ENCODE results near the gene SETMAR. TPM values are rescaled to one million over a fixed set of nuclear protein-coding genes. Genes with fewer than 3 reads are reported as not detected.
A peak's percentile ranks its signal among the peaks of the same experiment; 100 is the strongest.
"Not testable (repeated sequence)": the region's sequence is repeated elsewhere in the genome, so short reads cannot be mapped to it uniquely, and the experiment has no call there.

SETMAR gene
- total RNA-seq, 1 donor from 2014 or later: 15.3 TPM

DNA sequence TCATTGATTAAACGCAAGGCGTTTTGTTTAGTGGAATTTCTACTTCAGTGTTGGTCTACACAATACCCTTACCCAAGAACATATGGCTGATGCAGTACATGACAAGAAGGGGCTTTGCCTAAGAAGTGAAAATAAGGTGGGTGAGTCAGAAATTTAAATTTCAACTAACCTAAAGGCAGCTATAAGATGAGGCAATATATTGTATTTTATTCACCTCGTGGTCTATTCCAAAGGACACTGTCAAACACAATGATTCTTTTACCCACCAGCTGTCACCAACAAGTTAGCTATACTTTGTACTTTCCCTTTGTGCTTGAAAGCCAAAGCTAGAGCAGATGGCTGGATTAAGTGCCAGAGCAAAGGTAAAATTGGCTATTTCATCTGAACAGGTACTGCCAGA, 10.9 kb upstream of the SETMAR start:
- Mint-ChIP-seq H3K27me3 (ENCODE audit: unreplicated experiment) (no peaks in the 10 kb centered on the region), H3K4me1 (ENCODE audit: unreplicated experiment) (no peaks in the 10 kb centered on the region), H3K4me3 (ENCODE audit: unreplicated experiment) (no peak overlapping the region), H3K9me3 (ENCODE audit: unreplicated experiment) (no peaks in the 10 kb centered on the region), H3K36me3 (ENCODE audit: low read depth, unreplicated experiment) (no peaks in the 10 kb centered on the region), H3K27ac (ENCODE audit: unreplicated experiment) (no peak overlapping the region)
- no peak for DNase-seq (ENCODE audit: low spot score)
- TF ChIP-seq, protein P1, sequence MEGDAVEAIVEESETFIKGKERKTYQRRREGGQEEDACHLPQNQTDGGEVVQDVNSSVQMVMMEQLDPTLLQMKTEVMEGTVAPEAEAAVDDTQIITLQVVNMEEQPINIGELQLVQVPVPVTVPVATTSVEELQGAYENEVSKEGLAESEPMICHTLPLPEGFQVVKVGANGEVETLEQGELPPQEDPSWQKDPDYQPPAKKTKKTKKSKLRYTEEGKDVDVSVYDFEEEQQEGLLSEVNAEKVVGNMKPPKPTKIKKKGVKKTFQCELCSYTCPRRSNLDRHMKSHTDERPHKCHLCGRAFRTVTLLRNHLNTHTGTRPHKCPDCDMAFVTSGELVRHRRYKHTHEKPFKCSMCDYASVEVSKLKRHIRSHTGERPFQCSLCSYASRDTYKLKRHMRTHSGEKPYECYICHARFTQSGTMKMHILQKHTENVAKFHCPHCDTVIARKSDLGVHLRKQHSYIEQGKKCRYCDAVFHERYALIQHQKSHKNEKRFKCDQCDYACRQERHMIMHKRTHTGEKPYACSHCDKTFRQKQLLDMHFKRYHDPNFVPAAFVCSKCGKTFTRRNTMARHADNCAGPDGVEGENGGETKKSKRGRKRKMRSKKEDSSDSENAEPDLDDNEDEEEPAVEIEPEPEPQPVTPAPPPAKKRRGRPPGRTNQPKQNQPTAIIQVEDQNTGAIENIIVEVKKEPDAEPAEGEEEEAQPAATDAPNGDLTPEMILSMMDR (IDR thresholded peaks at IDR 0.05; ENCODE audit: unreplicated experiment): no peak

DNA sequence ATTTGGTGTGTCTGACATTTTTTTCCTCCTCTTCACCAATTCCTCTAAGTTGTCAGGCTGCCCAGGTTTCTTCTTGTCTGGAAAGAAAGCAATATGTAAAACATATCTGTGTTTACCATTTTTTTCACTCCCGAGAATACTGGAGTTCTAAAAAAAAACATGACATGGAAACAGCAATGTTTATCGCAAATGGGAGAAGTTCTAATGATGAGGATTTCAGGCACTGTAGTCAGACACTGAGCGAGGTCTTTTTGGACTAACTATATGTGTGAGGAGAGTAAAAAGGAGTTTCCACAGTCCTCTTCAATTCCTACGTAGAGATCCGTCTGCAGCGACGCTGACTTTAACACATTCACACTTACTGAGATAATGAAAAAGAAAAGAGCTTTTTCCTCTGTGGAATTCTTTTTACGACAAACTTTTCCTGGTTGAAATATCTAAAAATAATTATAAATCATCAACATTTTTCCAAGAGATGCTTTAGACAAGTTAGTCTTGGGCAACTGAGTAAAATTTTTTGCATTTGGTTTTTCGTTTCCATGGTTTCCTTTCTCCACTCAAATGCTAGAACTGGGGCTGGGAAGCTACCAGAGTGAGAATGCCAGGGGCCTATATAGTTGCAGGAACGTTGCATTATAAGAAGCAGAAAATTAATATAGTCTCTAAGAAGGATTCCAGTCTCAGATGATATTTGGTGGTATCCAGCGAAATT, 8.4 kb upstream of the SETMAR start:
- Mint-ChIP-seq H3K4me1 (ENCODE audit: unreplicated experiment) (no peaks in the 10 kb centered on the region), H3K27me3 (ENCODE audit: unreplicated experiment) (no peaks in the 10 kb centered on the region), H3K9me3 (ENCODE audit: unreplicated experiment) (no peaks in the 10 kb centered on the region), H3K27ac (ENCODE audit: unreplicated experiment) (no peak overlapping the region), H3K36me3 (ENCODE audit: low read depth, unreplicated experiment) (no peaks in the 10 kb centered on the region), H3K4me3 (ENCODE audit: unreplicated experiment) (no peak overlapping the region)
- TF ChIP-seq, protein P1 (IDR thresholded peaks at IDR 0.05; ENCODE audit: unreplicated experiment): no peak
- no peak for DNase-seq (ENCODE audit: low spot score)

DNA sequence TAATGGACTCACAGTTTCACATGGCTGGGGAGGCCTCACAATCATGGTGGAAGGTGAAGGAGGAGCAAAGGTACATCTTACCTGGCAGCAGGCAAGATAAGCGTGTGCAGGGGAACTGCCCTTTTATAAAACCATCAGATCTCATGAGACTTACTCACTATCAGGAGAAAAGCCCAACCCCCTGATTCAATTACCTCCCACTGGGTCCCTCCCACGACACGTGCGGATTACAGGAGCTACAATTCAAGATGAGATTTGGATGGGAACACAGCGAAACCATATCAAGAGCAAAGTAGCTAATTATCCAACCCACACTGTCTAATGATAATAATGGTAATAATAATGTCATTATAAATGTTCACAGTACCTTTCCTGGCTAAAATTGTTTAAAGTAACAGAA, 6.7 kb upstream of the SETMAR start:
- not testable (repeated sequence) for H3K27me3 Mint-ChIP-seq (ENCODE audit: unreplicated experiment); H3K9me3 Mint-ChIP-seq (ENCODE audit: unreplicated experiment); H3K36me3 Mint-ChIP-seq (ENCODE audit: low read depth, unreplicated experiment); H3K4me3 Mint-ChIP-seq (ENCODE audit: unreplicated experiment); H3K27ac Mint-ChIP-seq (ENCODE audit: unreplicated experiment); H3K4me1 Mint-ChIP-seq (ENCODE audit: unreplicated experiment); DNase-seq (ENCODE audit: low spot score)

DNA sequence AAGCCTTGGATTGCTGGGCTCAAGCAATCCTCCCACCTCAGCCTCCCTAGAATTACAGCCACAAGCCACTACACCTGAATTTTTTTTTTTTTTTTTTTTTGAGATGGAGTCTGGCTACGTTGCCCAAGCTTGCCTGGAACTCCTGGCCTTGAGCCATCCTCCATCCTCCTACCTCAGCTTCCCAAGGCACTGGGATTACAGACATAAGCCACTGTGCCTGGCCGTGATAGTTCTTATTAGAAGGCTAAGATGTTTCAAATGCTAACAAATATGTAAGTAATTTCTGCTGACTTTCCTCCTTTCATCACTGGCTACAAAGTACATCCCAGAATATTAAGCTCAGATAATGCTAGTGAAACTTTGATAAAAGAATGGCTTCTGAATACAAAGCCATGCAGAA, 5.7 kb upstream of the SETMAR start:
- TF ChIP-seq, protein P1 (IDR thresholded peaks at IDR 0.05; ENCODE audit: unreplicated experiment): no peak
- DNase-seq (ENCODE audit: low spot score): no peak
- Mint-ChIP-seq H3K27ac (ENCODE audit: unreplicated experiment) (no peak overlapping the region), H3K4me3 (ENCODE audit: unreplicated experiment) (no peak overlapping the region), H3K4me1 (ENCODE audit: unreplicated experiment) (peaks cover 3% of the 10 kb centered on the region), H3K9me3 (ENCODE audit: unreplicated experiment) (no peaks in the 10 kb centered on the region), H3K36me3 (ENCODE audit: low read depth, unreplicated experiment) (no peaks in the 10 kb centered on the region), H3K27me3 (ENCODE audit: unreplicated experiment) (peaks cover 2% of the 10 kb centered on the region)

DNA sequence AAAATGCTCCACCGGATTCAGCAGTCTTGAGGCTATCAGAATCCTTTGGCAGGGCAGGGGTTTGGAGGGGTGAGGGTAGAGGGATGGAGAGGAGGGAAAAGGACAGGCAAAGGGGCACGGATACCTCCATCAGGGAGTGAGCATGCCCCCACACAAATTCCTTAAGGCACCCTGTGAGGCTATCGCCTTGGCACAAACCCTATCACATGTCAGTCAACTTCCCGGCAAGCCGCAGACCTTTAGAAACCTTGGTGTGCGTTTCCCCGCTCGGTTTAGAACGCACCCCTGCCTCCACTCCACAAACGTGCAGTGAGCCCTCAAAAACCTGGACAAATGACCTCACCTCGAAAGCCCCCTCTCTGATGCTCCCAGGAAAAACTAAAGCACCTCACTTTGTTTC, 422 bp upstream of the SETMAR start:
- TF ChIP-seq, protein P1 (IDR thresholded peaks at IDR 0.05; ENCODE audit: unreplicated experiment): no peak
- Mint-ChIP-seq H3K4me3 (ENCODE audit: unreplicated experiment) (peak overlapping the region; percentile 95), H3K27ac (ENCODE audit: unreplicated experiment) (peak overlapping the region; percentile 84)

DNA sequence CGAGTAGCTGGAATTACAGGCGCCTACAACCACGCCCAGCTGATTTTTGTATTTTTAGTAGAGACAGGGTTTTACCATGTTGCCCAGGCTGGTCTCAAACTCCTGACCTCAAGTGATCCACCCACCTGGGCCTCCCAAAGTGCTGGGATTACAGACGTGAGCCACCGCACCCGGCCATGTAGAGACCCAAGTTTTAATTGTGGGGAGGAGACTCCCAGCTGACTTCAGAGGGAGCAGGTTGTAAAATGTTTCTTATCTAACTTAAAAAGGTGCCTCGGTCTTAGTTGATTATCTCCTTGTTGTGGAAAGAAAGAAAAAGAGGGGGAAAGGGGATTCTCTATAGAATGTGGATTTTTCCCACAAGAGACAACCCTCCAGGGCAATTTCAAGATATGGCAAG, 2.0 kb downstream of the SETMAR start:
- not testable (repeated sequence) for H3K4me3 Mint-ChIP-seq (ENCODE audit: unreplicated experiment); H3K27ac Mint-ChIP-seq (ENCODE audit: unreplicated experiment); H3K36me3 Mint-ChIP-seq (ENCODE audit: low read depth, unreplicated experiment); DNase-seq (ENCODE audit: low spot score); H3K9me3 Mint-ChIP-seq (ENCODE audit: unreplicated experiment); H3K27me3 Mint-ChIP-seq (ENCODE audit: unreplicated experiment)
- peaks cover 14% of the 10 kb centered on the region for H3K4me1 Mint-ChIP-seq (ENCODE audit: unreplicated experiment)

More for the DNA sequence above, 422 bp upstream of the SETMAR start:
- peaks cover 8% of the 10 kb centered on the region for H3K27me3 Mint-ChIP-seq (ENCODE audit: unreplicated experiment)
- no peaks in the 10 kb centered on the region for H3K36me3 Mint-ChIP-seq (ENCODE audit: low read depth, unreplicated experiment)
- H3K9me3 Mint-ChIP-seq (ENCODE audit: unreplicated experiment): no peaks in the 10 kb centered on the region
- peaks cover 14% of the 10 kb centered on the region for H3K4me1 Mint-ChIP-seq (ENCODE audit: unreplicated experiment)
- no peak for DNase-seq (ENCODE audit: low spot score)
